GM04504 (cell line): ENCODE data around the gene RNF157.
"Not testable (repeated sequence)": the region's sequence is repeated elsewhere in the genome, so short reads cannot be mapped to it uniquely, and the experiment has no call there.

ENCODE experiments used
- DNase-seq: peaks from one replicate; pipeline ENCODE4 v3.0.0-alpha.2; 2012; ENCODE audit warnings: low read depth

The RNF157 gene

DNA sequence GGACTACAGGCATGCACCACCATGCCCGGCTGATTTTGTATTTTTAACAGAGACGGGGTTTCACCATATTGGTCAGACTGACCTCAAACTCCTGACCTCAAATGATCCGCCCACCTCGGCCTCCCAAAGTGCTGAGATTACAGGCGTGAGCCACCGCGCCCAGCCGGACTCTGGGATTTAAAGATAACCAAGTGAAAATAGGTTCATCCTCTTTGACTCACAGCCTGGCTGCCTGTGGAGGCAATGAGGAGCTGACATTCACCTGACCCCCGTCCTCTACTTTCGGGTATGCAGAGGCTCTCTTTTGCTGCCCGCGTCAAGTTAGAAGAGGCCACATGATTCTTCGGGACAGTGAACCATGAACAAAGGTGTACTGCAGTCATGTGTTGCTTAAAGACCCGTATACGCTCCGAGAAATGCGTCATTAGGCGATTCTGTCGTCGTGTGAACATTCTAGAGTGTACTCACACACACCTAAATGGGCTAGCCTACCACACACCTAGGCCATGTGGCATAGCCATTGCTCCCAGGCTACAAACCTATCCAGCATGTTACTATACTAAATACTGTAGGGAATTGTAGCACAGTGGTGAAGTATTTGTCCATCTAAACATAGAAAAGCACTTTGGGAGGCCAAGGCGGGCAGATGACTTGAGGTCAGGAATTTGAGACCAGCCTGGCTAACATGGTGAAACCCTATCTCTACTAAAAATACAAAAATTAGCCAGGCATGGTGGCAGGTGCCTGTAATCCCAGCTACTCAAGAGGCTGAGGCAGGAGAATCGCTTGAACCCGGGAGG is 12.9 kb upstream of the RNF157 start:
- not testable (repeated sequence) for DNase-seq

DNA sequence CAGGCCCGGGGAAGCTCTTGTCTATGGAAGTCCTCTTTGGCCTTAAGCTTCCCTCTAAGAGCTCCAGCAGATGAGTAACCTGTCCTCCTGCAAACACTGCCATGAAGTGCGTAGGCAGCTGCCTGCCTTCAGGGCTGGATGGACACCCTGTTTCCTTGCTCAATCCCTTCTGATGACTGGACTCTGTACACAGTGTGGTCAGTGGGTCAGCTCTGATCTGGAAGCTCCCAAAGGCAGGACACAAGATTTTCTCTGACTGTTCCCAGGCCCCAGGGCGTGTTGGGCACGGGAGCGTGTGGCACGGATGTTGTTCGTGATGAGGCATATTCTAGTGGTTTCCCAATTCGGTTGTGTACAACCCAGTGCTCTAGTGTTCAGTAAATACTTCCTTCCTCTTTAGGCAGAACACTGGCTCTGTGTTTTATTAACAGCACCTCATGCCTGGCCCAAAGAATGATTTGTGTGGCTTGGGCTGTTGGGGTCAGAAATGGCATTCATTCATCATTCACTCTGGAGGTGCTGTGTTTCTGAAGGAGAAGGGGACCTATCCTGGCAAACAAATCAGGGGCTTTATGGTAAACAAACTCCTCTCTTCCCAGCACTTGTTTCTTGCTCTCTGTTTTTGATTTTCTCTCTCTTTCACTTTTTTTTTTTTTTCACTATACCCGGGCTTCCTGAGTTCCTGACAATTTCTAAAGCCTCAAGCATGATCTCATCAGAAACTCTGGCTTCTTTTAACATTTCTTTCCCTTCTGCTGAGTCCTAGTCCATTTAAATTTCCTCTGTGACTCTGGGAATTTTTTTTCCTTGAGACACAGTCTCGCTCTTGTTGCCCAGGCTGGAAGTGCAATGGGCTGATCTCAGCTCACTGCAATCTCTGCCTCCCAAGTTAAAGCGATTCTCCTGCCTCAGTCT is 12.0 kb upstream of the RNF157 start:
- DNase-seq: peak; percentile 96

DNA sequence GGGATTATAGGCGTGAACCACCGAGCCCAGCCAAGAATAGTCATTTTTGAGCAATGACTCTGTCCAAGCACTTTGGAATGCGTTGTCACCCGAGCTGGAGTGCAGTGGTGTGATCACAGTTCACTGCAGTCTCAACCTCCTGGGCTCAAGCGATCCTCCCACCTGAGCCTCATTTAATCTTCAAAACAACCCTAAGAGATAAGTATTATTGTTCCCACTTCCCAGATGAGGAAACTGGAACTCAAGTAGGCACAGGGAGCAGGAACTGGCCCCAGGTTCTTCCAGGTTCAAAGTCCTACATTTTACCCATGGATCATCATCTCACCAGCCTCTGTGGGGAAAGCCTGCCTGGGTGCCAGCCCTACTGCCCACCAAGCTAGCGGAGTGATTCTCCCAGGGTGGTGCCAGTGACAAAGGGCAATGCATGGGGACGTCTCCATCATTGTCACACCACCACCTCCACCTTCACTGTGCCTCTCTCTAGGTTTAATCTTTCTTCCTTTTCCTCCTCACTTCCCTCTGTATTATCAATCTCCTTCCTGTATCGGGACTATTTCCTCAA is 11.3 kb upstream of the RNF157 start:
- no peak for DNase-seq

GRCh38 chr17:76250141-76250540 is 9.8 kb upstream of the RNF157 start:
- DNase-seq: no peak

DNA sequence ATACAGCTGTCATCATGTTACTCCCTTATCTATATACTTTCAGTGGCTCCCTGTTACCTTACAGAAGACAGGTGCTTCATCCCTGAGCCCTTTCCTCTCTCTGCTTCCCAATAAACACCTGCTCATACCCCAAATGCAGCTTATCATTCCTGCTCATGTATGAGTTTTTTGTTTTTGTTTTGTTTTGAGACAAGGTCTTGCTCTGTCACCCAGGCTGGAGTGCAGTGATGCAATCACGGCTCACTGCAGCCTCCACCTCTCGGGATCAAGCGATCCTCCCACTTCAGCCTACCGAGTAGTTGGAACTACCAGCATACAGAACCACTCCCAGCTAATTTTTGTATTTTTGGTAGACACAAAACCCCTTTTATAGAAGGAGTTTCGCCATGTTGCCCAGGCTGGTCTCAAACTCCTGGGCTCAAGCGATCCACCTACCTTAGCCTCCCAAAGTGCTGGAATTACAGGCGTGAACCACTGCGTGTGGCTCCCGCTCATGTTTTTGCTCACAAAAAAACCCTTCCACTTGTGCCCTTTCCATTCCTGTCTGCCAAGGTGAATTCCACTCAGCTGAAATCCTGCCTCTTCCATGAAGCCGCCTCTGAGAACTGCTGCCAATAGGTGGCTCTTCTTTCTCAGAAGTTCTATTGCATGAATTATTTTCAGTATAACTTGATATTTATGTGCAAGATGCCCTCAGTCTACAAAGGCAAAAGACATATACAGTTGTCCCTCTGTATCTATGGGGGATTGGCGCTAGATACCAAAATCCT is 7.9 kb upstream of the RNF157 start:
- no peak for DNase-seq

- DNase-seq: no peak
Measured at GRCh38 chr17:76247304-76247703, 7.0 kb upstream of the RNF157 start.

DNA sequence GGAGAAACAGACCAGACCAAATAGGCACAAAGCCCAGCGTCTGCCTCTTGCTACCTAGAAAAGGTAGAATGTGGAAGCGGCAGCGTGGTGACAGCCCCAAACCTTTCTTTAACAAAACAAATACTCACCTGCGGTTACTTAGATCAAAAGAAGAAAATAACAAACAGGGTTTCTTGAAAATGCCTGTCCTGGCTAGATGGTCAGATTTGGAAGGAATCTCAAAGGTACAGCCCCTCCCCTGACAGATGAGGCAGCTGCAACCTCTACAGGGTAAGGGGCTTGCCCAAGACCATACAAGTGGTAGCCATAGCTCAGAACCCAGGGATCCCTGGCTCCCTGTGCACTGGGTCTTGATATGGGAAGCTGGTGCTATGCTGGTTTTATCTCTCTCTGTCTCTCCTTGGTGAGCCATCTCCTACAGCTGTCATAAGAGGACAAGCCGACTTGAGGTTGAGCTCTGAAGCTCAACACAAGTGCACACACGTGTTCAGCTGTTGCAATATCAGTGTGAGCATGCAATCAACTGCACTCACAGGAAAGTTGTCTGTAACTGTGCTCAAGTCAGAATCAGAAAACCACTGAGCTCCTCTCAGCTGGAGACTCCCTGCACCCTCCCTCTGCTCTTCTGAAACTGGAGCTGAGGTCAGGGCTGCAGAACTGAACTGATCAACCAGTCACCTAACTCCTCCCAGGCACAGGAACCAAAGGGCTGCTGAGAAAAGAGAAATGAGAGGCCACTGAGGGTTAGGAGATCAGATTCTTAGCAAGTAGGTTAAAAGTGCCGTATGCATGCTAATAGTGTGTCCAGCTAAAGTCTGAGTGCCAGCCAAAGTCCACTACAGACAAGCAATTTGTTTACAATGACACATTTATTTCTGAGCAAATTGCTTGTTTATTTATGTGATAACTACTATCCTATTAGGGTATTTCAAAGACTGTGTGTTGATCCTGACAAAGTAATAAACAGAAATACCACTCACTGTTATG is 6.1 kb upstream of the RNF157 start:
- no peak for DNase-seq

DNA sequence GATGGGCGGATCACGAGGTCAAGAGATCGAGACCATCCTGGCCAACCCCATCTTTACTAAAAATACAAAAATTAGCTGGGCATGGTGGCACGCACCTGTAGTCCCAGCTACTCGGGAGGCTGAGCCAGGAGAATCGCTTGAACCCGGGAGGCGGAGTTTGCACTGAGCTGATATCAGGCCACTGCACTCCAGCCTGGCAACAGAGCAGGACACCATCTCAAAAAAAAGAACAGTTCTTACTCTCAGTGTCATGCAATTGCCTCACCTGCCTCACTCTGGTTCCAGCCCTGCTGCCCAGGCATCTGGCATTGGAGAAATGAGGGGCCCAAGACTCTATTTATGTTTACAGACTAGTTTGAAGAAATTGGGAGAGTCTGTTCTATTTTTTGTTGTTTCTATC is 4.4 kb upstream of the RNF157 start:
- DNase-seq: not testable (repeated sequence)

DNA sequence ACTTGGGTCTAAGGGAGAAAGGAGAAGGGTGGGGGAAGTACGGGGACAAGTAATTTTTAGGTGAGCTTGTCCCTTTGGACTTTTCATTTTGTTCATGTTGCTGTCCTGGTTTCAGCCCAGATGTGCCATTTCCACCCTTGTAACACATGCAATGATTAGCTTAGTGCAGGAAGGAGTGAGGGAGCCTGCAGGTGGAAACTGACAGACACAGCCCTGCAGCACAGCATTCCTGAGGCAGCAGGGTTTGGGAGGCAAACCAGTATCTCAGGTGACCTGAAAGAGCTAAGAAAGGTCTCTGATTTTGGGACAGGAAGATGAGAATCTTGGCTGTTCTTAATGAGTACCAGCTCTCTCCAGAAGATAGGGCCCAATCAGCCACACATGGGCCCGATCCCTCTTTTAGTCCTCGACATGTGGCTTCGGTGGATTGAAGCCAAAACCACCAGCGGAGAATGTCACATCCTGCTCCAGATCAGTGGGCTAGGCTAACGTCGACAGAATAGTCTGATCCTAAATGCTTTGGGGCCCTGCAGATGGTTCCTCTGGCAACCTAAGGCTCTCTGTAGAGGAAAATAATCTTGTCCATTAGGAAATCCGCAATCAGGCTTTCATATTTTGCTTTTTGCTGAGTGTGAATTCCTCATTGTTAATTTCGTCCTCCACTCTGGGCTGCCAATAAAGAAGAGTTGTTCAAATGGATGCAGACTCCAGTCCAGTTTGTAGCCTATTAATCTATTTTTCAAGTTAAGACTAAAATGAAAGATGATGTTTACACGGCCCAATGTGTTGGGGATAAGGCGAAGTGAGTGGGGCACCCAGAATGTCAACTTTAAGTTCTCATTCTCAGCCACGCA is 3.8 kb upstream of the RNF157 start:
- no peak for DNase-seq

GRCh38 chr17:76241691-76242255 is 1.5 kb upstream of the RNF157 start:
- no peak for DNase-seq

DNA sequence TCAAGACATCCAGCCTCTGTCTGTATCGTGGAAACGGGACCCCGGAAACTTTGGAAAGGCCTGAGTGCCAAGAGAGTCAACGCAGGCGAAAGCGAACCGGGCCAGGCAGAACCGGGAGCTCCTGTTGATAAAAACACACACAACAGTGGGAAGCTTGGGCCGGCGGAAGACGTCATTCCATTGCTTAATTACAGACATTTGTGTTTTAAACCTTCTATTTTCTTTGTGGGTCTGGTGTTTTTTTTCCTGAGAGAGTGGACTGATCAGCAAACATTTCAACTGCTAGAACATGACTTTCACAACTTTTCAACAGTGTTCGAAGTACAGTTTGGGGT is 878 bp upstream of the RNF157 start:
- no peak for DNase-seq

- DNase-seq: no peak
Measured at GRCh38 chr17:76239538-76240274, 587 bp downstream of the RNF157 start.

DNA sequence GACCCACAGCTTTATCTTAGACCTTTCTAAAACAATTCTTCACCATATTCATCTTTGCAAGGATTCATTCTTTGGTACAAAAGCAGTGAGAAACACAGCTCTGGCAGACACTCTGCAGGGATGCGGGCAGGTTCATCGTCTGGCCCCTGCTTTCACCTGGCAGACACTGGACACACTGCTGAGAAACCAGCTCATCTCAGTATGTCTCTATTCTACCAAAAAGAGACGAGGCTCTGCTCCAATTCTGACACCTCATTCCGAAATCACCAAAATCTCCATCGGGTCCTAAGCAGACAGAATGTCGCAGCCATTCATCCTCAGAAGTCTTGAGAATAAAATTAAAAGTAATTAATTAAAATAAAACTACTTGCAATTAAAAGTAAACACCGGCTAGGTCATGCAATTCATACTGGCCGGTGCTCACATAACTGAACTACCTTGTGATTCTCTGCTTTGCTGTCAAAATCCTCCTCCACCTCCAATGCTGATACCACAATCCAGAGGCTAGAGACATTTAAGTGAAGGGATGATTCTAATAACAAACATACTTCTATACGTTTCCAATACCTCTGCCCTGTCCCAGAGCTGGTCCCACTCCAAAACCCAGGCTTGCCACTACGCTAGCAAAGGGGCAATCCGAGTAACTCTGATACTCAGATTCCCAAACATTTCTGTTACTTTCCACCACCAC is 1.3 kb downstream of the RNF157 start:
- DNase-seq: no peak

DNA sequence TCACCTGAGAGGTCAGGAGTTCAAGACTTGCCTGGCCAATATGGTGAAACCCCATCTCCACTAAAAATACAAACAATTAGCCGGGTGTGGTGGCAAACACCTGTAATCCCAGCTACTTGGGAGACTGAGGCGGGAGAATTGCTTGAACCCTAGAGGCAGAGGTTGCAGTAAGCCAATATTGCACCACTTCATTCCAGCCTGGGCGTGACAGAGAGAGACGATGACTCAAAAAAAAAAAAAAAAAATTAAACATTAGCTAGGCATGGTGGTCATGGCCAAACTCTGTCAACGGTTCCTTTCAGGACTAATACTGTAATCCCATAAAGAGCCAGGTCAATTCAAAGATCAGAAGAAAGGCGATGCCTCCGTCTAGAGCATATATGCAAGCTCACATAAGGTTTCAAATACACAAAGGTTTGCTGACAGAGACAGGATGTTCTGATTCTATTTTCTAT is 2.4 kb downstream of the RNF157 start:
- no peak for DNase-seq

GRCh38 chr17:76236603-76237002 is 3.7 kb downstream of the RNF157 start:
- DNase-seq: no peak

DNA sequence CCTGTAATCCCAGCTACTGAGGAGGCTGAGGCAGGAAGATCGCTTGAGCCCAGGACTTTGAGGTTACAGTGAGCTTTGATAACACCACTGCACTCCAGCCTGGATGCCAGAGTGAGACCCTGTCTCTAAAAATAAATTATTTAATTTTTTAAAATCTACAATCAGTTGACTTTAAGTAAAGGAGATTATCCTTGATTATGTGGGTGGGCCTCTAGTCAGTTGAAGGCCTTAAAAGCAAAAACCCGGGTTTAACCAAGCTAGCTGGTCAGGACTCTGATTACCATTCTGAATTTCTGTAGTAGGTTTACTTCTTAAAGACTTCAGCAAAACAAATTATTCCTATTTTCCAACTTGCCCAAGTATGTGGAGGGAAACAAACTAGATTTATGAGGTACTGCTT is 4.4 kb downstream of the RNF157 start:
- no peak for DNase-seq

GRCh38 chr17:76234354-76234679 is 6.0 kb downstream of the RNF157 start:
- DNase-seq: no peak

- DNase-seq: no peak
Measured at GRCh38 chr17:76233588-76234353, 6.5 kb downstream of the RNF157 start.
